DMS153 (cell line): Measurements from ENCODE around the gene ZNF562.
"Not testable (repeated sequence)": the region's sequence is repeated elsewhere in the genome, so short reads cannot be mapped to it uniquely, and the experiment has no call there.

Experiments
- DNase-seq: peaks from one replicate; lab custom pipeline; 2025; lab: John Stamatoyannopoulos, UW

The ZNF562 gene

DNA sequence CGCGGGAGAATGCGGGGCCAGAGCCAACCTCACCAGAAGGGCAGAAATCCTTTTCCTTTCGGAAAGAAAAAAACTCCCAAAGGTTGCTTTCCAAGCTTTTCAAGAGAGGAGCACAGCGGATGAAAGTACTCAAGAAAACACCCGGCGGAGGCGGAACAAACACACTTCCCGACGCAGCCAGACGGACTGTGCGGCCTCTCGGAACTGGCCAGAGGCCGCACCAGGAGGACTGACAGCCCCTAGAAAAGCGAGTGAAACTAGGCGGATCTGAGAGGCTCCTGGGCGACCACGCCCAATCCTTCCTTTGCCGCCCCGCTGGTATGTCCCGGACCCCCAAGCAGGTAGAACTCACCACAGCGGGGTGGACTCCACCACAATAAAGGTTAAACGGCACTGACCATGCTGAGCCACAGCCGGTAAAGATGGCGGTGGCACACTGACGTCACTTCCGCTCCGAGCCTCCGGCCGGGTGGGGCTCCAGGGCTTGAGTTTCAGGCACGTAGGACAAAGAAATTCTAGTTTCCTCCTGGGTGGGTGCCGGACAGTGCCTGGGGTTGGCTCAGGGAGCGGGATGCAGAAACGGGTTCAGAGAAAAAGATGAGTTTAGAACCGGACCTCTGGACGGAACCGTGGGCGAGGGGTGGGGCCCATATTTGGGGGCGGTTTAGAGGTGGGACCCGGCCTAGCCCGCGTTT lies at the start of gene ZNF562:
TSS of gene ZNF562 (minus strand) at position 438 of the 695 bp plus-strand sequence. CDS start 14,356 bp downstream, outside the sequence.
- DNase-seq, result peak; percentile 61

DNA sequence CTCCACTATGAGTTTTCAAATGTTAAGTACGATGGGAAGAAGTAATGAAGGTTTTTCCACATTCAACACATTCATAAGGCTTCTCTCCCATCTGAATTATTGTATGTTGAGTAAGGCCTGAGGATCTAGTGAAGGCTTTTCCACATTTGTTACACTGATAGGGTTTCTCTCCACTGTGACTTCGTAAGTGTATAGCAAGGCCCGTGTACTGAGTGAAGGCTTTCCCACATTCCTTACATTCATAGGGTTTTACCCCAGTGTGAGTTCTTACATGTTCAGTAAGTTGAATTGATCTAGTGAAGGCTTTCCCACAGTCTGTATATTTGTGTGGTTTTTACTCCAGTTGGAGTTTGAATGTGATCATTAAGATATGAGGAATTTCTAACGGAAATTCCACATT lies 49.3 kb upstream of the ZNF562 start:
- DNase-seq, result no peak

DNA sequence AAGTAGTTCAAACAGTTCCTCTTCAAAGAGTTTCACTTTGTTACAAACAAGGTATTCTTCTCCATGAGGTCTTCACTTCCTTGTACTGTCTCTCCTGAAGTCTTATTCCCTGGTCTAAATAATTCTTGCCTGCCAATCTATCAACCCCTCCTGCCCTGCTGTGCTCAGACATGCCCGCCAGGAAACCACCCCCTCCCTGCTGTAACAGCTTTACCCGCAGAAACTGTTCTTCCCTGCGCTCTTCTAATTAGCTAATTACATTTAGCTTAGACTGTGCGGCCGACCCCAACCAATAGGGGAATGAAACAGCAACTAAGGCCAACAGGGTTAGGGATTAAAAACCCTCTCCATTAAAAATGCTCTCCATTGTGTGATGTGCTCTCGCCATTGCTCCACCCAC lies 47.0 kb upstream of the ZNF562 start:
- DNase-seq, result no peak

DNA sequence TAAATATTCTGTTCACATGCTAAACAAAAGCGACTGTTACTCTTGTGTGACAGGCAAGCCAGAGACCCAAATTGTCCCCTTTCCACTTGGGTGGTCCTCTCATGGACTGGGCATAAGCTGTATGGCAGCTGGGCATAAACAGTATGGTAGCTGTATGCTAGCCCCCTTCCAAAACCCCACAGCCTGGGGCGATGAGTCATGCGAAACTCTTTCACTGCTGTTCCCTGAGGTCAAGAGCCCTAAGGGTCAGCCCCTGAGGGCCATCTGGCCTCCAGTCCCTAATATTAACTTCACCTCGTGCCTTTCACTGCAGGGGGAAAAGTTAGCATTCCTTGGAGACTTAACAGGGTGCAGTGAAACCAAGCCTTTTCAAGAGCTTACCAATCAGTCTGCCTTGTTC lies 45.6 kb upstream of the ZNF562 start:
- no peak for DNase-seq

DNA sequence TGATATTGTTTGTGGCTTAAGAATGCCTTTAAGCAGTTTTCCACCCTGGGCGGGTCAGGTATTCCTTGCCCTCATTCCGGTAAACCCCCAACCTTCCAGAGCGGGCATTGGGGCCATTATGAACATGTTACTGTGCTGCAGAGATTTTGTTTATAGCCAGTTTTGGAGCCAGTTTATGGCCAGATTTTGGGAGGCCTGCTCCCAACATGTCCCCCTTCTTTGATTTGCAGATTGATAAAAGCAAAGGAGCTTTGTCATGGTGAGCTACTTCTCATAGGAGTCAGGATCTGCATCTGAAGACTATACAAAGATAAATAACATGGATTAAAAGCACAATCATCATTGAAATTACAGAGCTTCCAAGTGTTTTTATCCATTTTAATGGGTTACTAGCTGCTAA lies 36.9 kb upstream of the ZNF562 start:
- DNase-seq, result no peak

DNA sequence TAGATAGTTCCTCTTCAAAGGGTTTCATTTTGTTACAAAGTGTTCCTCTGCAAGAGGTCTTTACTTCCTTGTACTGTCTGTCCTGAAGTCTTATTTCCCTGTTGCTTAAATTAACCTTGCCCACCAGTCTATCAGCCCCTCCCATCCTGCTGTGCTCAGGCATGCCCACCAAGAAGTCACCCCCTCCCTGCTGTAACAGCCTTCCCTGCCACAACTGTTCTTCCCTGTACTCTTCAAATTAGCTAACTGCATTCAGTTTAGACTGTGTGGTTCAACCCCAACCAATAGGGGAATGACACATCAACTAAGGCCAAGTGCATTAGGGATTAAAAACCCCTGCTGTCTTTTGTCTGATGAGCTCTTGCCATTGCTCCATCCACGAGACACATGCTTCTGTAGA lies 34.4 kb upstream of the ZNF562 start:
- no peak for DNase-seq

DNA sequence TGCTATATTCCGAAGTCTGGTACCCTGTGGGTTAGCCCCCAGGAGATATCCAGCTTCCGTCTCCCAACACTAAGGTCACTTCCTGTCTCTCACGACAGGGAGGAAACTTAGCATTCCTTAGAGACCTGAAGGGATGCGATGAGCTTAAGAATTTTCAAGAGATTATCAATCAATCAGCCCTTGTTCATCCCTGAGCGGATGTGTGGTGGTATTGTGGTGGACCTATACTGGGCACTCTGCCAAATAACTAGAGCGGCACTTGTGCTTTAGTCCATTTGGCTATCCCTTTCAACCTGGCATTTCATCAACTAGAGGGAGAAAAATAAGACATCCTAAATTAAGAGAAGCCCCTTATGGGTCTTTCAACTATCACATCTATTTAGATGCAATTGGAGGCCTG lies 30.9 kb upstream of the ZNF562 start:
- DNase-seq, result no peak

DNA sequence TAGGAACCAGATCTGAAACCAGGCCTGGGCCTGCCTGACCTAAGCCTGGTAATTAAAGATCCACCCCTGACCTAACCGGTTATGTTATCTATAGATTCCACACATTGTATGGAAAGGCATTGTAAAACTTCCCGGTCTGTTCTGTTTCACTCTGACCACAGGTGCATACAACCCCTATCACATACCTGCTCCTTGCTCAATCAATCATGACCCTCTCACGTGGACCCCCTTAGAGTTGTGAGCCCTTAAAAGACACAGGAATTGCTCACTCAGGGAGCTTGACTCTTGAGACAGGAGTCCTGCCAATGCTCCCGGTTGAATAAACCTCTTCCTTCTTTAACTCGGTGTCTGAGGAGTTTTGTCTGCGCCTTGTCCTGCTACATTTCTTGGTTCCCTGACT lies 27.3 kb upstream of the ZNF562 start:
- DNase-seq, result no peak

DNA sequence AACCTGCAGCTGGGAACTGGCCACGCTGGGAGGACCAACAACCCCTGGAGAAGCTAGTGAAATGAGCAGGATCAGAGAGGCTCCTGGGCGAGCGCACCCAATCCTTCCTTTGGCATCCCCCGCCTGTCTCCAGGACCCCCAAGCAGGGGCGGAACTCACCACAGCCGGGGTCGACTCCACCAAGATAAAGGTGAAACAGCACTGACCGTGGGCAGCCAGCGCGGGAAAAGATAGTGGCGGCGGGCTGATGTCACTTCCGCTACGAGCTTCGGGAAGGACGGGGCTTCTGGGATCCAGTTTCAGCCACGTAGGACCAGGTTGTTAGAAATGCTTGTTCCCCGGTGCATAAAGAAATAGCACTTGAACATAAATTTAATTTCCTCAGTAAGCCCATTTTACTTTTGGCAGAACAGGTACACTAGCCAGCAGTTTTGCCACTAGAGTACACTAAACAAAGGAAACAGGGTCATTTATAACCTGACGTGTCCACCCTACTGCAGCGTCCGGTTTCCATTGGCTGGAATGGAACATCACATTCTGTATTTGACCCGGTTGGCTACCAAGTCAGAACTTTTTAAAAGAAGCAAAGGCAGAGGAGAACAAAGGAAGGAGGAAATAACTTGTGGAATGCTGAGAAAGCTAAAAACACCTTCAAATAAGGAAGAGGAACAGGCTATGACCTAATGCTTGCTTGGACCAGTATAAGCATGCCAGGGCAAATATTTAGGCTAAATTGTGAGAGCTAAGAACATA lies 25.5 kb upstream of the ZNF562 start:
- DNase-seq, result no peak

DNA sequence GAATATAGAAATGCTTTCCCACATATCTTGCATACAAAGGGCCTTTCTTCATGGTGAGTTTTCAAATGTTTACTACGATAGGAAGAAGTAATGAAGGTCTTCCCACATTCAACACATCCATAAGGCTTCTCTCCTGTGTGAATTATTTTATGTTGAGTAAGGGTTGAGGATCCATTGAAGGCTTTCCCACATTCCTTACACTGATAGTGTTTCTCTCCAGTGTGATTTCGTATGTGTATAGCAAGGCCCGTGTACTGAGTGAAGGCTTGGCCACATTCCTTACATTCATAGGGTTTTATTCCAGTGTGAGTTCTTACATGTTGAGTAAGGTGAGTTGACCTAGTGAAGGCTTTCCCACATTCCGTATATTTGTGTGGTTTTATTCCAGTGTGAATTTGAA lies 15.4 kb upstream of the ZNF562 start:
- not testable (repeated sequence) for DNase-seq

DNA sequence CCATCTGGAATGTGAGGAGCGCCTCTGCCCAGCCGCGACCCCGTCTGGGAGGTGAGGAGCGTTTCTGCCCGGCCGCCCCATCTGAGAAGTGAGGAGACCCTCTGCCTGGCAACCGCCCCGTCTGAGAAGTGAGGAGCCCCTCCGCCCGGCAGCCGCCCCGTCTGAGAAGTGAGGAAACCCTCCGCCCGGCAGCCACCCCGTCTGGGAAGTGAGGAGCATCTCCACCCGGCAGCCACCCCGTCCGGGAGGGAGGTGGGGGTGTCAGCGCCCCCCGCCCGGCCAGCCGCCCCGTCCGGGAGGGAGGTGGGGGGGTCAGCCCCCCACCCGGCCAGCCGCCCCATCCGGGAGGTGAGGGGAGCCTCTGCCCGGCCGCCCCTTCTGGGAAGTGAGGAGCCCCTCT lies 5.1 kb upstream of the ZNF562 start:
- DNase-seq, result not testable (repeated sequence)

DNA sequence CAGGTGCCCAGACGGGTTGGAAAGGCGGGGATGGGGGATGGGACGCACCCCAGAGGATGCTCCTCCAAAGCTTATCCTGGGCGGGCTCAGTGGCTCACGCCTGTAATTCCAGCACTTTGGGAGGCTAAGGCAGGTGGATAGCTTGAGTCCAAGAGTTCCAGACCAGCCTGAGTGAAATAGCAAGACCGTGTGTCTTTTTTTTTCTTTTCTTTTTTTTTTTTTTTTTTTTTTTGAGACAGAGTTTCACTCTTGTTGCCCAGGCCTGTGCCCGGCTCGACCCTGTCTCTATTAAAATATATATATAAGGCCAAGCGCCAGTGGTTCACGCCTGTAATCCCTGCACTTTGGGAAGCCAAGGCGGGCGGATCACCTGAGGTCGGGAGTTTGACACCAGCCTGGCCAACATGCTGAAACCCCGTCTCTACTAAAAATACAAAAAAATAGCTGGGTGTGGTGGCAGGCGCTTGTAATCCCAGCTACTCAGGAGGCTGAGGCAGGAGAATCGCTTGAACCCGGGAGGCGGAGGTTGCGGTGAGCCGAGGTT lies 530 bp upstream of the ZNF562 start:
- DNase-seq, result not testable (repeated sequence)

DNA sequence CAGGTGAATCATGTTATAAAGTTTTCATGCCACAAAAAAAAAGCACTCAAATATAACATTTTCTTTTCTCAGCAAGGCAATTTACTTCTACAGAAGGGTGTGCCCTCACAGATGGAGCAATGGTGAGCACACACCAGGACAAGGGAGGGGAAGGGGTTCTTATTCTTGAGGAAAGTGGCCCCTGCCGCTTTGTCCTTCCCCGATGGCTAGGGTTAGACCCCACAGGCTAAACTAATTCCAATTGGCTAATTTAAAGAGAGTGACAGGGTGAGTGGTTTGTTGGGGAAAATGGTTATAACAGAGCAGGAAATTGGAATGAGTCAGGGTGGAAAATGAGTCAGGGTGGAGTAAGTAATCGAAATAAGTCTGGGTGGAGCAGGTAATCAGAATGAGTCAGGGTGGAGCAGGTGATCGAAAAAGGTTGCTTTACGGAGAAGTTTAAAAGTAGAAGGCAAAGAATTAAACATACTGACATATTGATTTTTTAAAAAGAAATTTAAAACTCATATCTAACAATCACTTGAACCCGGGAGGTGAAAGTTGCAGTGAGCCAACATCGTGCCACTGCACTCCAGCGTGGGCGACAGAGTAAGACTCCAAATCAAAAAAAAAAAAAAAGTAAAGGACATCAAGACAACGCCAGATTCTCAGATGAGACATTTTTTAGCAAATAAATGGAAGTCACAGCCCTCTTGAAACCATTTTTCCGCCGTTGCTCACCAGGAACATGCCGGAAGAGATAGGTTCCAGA lies 813 bp downstream of the ZNF562 start:
- DNase-seq, result no peak

DNA sequence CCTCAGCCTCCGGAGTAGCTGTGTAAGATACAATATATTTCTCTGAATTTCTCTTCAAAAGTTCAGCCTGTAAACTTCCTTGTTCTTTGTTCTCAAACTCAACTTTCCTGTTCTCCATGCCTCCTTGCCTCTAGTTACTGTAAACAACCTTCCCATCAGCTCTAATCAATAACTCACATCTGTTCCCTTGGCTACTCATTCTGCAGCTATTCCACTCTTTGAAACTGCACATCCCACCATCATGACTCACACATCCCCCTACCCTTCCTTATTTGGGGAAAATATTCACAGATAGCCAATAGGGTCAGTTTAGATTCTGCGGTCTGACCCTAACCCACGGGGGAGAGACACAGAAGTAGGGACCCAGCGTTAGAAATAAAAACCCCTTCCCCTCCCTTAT lies 2.0 kb downstream of the ZNF562 start:
- no peak for DNase-seq

DNA sequence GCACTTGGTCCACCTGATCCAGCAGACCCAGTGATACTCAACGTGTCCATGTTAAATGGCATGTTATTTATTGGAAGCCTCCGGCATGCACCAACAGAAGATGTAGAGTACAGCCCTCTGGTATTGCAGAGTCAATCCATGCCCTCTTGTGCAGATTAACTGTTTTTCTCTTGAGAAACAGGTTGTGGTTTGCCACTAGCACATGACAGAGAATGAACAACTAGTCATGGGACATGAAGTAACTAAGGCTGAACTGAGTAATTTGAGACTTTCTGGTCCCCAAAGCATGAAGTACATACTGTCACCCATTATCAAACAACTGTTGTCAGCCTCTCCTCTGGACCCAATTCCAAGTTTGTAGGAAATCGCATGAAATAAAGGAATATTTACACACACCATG lies 3.2 kb downstream of the ZNF562 start:
- no peak for DNase-seq

DNA sequence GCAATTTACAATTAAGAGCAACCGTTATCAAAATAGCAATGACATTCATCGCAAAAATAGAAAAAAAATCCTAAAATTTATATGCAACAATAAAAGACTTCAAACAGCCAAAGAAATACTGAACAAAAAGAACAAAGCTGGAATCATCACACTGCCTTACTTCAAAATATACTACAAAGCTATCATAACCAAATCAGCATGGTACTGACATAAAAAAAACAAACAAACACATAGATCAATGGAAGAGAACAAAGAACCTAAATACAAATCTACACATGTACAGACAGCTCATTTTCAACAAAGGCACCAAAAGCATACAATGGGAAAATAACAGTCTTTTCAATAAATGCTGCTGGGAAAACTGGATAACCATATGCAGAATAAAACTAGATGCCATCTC lies 6.4 kb downstream of the ZNF562 start:
- DNase-seq, result no peak

DNA sequence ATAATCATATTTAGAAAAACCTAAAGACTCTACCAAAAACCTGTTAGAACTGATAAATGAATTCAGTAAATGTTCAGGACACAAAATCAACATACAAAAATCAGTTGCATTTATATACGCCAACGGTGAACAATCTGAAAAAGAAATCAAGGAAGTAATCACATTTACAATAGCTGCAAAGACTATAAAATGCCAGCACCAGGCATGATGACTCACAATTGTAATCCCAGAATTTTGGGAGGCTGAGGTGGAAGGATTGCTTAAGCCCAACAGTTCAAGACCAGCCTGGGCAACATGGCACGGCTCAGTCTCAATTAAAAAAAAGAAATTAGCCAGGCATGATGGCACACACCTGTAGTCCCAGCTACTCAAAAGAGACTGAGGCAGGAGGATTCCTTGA lies 7.0 kb downstream of the ZNF562 start:
- DNase-seq, result no peak

DNA sequence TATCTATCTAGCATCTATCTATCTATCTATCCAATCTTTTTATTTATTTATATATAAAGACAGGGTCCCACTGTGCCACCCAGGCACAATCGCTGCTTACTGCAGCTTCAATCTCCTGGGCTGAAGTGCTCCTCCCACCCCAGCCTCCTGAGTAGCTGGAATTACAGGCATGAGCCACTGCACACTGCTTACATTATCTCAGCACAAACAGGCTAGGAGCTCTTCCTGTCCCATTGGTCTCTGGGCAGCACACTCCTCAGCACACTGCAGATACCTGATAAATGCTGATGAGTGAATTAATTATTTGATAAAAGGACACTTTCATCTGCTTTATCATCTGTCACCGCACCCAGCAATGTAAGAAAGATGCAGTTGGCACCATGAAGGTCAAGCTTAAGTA lies 16.1 kb downstream of the ZNF562 start:
- no peak for DNase-seq

DNA sequence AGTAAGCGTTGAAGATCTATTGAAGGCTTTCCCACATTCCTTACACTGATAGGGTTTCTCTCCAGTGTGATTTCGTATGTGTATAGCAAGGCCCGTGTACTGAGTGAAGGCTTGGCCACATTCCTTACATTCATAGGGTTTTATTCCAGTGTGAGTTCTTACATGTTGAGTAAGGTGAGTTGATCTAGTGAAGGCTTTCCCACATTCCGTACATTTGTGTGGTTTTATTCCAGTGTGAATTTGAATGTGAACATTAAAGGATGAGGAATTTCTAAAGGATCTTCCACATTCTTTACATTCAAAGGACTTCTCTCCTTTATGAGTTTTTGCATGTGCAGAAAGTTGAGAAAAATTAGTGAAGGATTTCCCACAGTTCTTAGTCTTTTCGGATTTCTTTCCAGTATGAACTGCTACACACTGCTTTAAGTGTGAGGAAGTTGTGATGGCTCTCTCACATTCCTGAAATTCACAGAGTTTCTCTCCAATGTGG lies 21.8 kb downstream of the ZNF562 start:
- not testable (repeated sequence) for DNase-seq

DNA sequence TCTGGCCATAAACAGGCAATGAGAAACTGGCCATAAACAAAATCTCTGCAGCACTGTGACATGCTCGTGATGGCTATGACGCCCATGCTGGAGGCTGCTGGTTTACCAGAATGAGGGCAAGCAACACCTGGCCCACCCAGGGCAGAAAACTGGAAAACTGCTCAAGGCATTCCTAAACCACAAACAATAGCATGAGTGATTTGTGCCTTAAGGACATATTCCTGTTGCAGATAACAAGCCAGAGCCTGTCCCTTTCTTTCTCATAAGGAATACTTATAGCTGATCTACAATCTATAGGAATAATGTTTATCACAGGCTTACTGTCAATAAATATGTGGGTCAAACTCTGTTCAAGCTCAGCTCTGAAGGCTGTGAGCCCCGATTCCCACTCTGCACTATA lies 23.4 kb downstream of the ZNF562 start:
- DNase-seq, result not testable (repeated sequence)

DNA sequence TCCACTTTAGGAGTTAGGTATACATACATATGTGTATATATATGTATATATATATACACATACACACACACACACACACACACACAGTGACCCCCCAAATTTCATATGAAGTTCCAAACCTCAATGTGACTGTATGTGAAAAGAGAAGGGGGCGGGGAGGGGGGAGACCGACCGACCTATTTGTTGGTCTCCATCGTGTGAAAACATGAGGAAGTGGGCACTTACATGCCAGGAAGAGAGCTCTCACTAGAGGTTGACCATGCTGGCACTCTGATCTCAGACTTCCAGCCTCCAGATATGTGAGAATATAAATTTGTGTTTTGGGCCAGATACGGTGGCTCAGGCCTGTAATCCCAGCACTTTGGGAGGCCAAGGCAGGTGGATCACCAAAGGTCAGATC lies 24.6 kb downstream of the ZNF562 start:
- no peak for DNase-seq

DNA sequence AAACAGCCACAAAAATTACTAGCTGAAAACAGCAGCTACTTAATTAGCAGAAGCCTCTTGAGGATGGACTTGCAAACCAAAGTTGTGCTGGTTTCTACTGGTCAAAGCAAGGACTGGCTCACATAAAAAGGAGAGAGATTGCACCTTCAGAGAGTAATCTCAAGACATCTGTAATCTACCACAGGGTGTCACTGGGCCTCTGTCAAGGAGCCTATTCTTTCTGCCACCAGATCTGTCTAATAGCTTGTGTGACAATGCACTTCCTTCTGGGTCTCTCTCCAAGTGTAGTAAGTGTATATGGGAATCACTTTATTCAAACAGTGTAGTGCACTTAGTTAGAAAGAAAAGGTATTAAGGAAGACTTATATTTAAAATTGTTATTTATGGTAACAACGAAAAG lies 29.4 kb downstream of the ZNF562 start:
- no peak for DNase-seq

DNA sequence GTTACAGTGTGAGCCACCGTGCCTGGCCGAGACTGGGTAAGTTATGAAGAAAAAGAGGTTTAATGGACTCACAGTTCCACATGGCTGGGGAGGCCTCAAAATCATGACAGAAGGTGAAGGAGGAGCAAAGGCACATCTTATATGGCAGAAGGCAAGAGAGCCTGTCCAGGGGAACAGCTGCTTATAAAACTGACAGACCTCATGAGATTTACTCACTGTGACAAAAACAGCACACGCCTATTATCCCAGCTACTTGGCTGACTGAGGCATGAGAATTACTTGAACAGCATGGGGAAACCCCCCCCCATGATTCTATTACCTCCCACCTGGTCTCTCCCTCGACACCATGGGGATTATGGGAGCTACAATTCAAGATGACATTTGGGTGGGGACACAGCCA lies 30.4 kb downstream of the ZNF562 start:
- no peak for DNase-seq
